HG03457 (cell line): ENCODE results near the gene SLC25A44.
A peak's percentile ranks its signal among the peaks of the same experiment; 100 is the strongest.
"Not testable (repeated sequence)": the region's sequence is repeated elsewhere in the genome, so short reads cannot be mapped to it uniquely, and the experiment has no call there.

Experiments
- ATAC-seq: cut with Tn5 transposase; IDR thresholded peaks from one replicate; pipeline ENCODE4 v1.9.1; 2021; ENCODE audit warnings: moderate number of reproducible peaks; ENCODE audit not compliant: unreplicated experiment

Gene SLC25A44

GRCh38 chr1:156198831-156199349, 5.0 kb downstream of the SLC25A44 start:
- ATAC-seq, result no peak

GRCh38 chr1:156200044-156200443, 6.1 kb downstream of the SLC25A44 start:
- no peak for ATAC-seq

- ATAC-seq, result no peak
Measured at GRCh38 chr1:156203331-156203730, 9.4 kb downstream of the SLC25A44 start.

GRCh38 chr1:156204686-156205085, 10.8 kb downstream of the SLC25A44 start:
- ATAC-seq, result no peak

- ATAC-seq, result no peak
Measured at GRCh38 chr1:156211243-156211642, 17.3 kb downstream of the SLC25A44 start.

GRCh38 chr1:156212130-156212529, 18.2 kb downstream of the SLC25A44 start:
- no peak for ATAC-seq

GRCh38 chr1:156212833-156213643, 19.1 kb downstream of the SLC25A44 start, which contains the start of gene PMF1:
PMF1 (plus strand) TSS chr1:156213007; CDS start chr1:156213016, 9 bp downstream.
- peak; percentile 83 for ATAC-seq

GRCh38 chr1:156213644-156213966, 19.7 kb downstream of the SLC25A44 start:
- no peak for ATAC-seq

GRCh38 chr1:156214024-156214748, 20.3 kb downstream of the SLC25A44 start:
- no peak for ATAC-seq

GRCh38 chr1:156216361-156217086, 22.6 kb downstream of the SLC25A44 start:
- ATAC-seq, result not testable (repeated sequence)

- no peak for ATAC-seq
Measured at GRCh38 chr1:156217871-156218270, 24.0 kb downstream of the SLC25A44 start.

GRCh38 chr1:156220226-156220625, 26.3 kb downstream of the SLC25A44 start:
- no peak for ATAC-seq

- no peak for ATAC-seq
Measured at GRCh38 chr1:156221986-156222692, 28.2 kb downstream of the SLC25A44 start.

GRCh38 chr1:156225677-156226014, 31.7 kb downstream of the SLC25A44 start:
- ATAC-seq, result no peak

- peak; percentile 35 for ATAC-seq
Measured at GRCh38 chr1:156226116-156226538, 32.2 kb downstream of the SLC25A44 start.

- no peak for ATAC-seq
Measured at GRCh38 chr1:156226782-156227181, 32.9 kb downstream of the SLC25A44 start.

- ATAC-seq, result no peak
Measured at GRCh38 chr1:156228501-156228900, 34.6 kb downstream of the SLC25A44 start.

- no peak for ATAC-seq
Measured at GRCh38 chr1:156229809-156230472, 36.0 kb downstream of the SLC25A44 start.

GRCh38 chr1:156230473-156230837, 36.6 kb downstream of the SLC25A44 start:
- ATAC-seq, result no peak

- no peak for ATAC-seq
Measured at GRCh38 chr1:156232201-156232894, 38.4 kb downstream of the SLC25A44 start.
